ENCODE results near the gene TACC2. TPM values are rescaled to one million over a fixed set of nuclear protein-coding genes. Genes with fewer than 3 reads are reported as not detected.

The TACC2 gene, protein sequence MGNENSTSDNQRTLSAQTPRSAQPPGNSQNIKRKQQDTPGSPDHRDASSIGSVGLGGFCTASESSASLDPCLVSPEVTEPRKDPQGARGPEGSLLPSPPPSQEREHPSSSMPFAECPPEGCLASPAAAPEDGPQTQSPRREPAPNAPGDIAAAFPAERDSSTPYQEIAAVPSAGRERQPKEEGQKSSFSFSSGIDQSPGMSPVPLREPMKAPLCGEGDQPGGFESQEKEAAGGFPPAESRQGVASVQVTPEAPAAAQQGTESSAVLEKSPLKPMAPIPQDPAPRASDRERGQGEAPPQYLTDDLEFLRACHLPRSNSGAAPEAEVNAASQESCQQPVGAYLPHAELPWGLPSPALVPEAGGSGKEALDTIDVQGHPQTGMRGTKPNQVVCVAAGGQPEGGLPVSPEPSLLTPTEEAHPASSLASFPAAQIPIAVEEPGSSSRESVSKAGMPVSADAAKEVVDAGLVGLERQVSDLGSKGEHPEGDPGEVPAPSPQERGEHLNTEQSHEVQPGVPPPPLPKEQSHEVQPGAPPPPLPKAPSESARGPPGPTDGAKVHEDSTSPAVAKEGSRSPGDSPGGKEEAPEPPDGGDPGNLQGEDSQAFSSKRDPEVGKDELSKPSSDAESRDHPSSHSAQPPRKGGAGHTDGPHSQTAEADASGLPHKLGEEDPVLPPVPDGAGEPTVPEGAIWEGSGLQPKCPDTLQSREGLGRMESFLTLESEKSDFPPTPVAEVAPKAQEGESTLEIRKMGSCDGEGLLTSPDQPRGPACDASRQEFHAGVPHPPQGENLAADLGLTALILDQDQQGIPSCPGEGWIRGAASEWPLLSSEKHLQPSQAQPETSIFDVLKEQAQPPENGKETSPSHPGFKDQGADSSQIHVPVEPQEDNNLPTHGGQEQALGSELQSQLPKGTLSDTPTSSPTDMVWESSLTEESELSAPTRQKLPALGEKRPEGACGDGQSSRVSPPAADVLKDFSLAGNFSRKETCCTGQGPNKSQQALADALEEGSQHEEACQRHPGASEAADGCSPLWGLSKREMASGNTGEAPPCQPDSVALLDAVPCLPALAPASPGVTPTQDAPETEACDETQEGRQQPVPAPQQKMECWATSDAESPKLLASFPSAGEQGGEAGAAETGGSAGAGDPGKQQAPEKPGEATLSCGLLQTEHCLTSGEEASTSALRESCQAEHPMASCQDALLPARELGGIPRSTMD (N-terminal part only)
- polyA plus RNA-seq, result 10 to 100 TPM; 28.6 to 99.5 (median 77.2) TPM
- long read RNA-seq, donor 1, partial matches to known transcripts, result 25 of 45 reads
- long read RNA-seq, donor 1, other reads (novel, unspliced or antisense), result 11 of 45 reads
- long read RNA-seq, donor 2, partial matches to known transcripts, result 6 of 10 reads
- long read RNA-seq, donor 2, other reads (novel, unspliced or antisense), result 0 of 10 reads
- long read RNA-seq, donor 3, transcript TACC2-213 (4 exons, 3,109 nt), result major isoform, 5 of 25 reads
- long read RNA-seq, donor 3, partial matches to known transcripts, result 20 of 25 reads
- long read RNA-seq, donor 3, other reads (novel, unspliced or antisense), result 0 of 25 reads
- long read RNA-seq, donor 4, result 0 reads
- long read RNA-seq, donor 5, partial matches to known transcripts, result 0 of 1 reads
- long read RNA-seq, donor 5, other reads (novel, unspliced or antisense), result 0 of 1 reads
- long read RNA-seq, donor 6, partial matches to known transcripts, result 19 of 25 reads
- long read RNA-seq, donor 6, other reads (novel, unspliced or antisense), result 0 of 25 reads
- long read RNA-seq, donor 7, result 0 reads
- long read RNA-seq, donor 8, result 0 reads
- long read RNA-seq, donor 9, partial matches to known transcripts, result 0 of 3 reads
- long read RNA-seq, donor 9, other reads (novel, unspliced or antisense), result 0 of 3 reads
- long read RNA-seq, donor 10, partial matches to known transcripts, result 28 of 32 reads
- long read RNA-seq, donor 10, other reads (novel, unspliced or antisense), result 0 of 32 reads

- peaks cover 2 to 24% of the 10 kb centered on the region in 2 donors for H3K9me3 ChIP-seq (ENCODE audit: control insufficient read depth in 2 of 2, insufficient read depth in 1 of 2, low read depth in 1 of 2, low read length in 1 of 2)
- WGBS, 3 donors, result 80 to 87% (median 83%) methylated on average over 15 of the region's 15 CpGs
- peak within 1 kb of the TSS in 1 of 3 donors; percentile 38 for H3K4me3 ChIP-seq (ENCODE audit: low read depth in 1 of 3, low read length in 3 of 3)
- no peak for FAIRE-seq
- DNase-seq, result no peak
- no peaks in the 10 kb centered on the region for H3K27me3 ChIP-seq (ENCODE audit: control insufficient read depth in 3 of 3, insufficient read depth in 3 of 3, low read length in 3 of 3)
- peaks cover 0 to 15% (median 0%) of the 10 kb centered on the region in 3 donors for H3K4me1 ChIP-seq (ENCODE audit: control insufficient read depth in 3 of 3, insufficient read depth in 2 of 3, low read depth in 1 of 3, low read length in 2 of 3)
- no peak within 1 kb of the TSS for H3K27ac ChIP-seq (ENCODE audit: low read depth in 1 of 3, low read length in 2 of 3)
- no peaks in the 10 kb centered on the region for H3K36me3 ChIP-seq (ENCODE audit: control insufficient read depth in 3 of 3, insufficient read depth in 2 of 3, low read depth in 1 of 3, low read length in 3 of 3)
Measured at GRCh38 chr10:121988361-121989324, at the start of gene TACC2. Gene TACC2, plus strand, starts transcription at chr10:121989163. Its CDS starts 32,819 bp downstream, at chr10:122021982.

DNA sequence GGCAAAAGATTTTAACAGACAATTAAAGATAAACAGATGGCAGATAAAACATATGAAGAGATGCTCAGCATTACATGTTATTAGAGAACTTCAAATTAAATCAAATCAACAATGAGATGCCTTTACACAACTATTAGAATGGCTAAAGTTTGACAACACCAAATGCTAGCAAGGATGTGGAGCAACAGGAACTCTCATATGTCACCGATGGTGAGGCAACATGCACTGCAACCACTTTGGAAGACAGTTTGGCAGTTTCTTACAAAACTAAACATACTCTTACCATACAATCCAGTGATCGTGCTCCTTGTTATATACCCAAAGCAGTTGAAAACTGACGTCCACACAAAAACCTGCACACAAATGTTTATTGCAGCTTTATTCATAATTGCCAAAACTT, 47.4 kb upstream of the TACC2 start:
- Histone ChIP-seq H3K4me1 (ENCODE audit: control insufficient read depth in 3 of 3, insufficient read depth in 2 of 3, low read depth in 1 of 3, low read length in 2 of 3) (peaks cover 0 to 6% (median 0%) of the 10 kb centered on the region in 3 donors), H3K27ac (ENCODE audit: low read depth in 1 of 3, low read length in 2 of 3) (no peak overlapping the region), H3K27me3 (ENCODE audit: control insufficient read depth in 3 of 3, insufficient read depth in 3 of 3, low read length in 3 of 3) (no peaks in the 10 kb centered on the region), H3K36me3 (ENCODE audit: control insufficient read depth in 3 of 3, insufficient read depth in 2 of 3, low read depth in 1 of 3, low read length in 3 of 3) (no peaks in the 10 kb centered on the region), H3K9me3 (ENCODE audit: control insufficient read depth in 2 of 2, insufficient read depth in 1 of 2, low read depth in 1 of 2, low read length in 1 of 2) (no peaks in the 10 kb centered on the region), H3K4me3 (ENCODE audit: low read depth in 1 of 3, low read length in 3 of 3) (no peak overlapping the region)
- WGBS, 3 donors, result 72 to 91% (median 78%) methylated on average over 3 of the region's 3 CpGs
- FAIRE-seq (no peak), DNase-seq (no peak)

DNA sequence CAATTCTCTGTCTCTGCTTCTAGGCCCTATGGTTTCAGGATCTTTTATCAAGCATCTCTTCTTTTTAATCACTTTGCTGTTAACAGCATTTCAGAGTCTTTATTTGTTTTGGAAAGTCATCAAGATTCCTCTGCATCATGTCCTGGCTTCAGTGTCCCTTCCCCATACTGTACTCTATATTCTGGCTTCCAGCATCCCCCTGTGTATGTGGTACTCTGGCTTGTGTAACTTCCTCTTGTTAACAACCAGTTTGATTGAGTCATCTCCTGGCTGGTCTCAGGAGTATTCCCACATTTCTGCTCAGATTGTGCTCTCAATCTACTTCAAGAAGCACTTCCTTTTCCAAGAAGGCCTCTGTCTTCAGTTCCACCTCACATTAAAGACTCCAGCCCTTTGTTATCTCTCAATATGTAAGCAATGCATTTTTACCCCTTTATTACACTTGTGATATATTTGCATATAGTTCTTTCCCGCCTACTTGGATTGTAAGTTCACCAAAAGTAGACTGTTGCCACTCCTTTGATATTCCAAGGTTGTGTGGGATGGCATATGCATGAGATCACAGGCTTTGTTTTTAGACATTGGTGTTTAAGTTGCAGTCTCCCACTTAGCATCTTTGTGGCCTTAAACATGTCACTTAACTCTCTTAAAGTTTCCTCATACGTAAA, 46.1 kb upstream of the TACC2 start:
- WGBS, 3 donors, result 55 to 56% (median 56%) methylated on average over 2 of the region's 2 CpGs

GRCh38 chr10:121947343-121948330, 41.3 kb upstream of the TACC2 start:
- FAIRE-seq, result no peak
- DNase-seq, result peak in 1 of 2 donors; percentile 20
- 65 to 82% (median 76%) methylated on average over 7 of the region's 7 CpGs for WGBS, 3 donors

More for the DNA sequence above, 46.1 kb upstream of the TACC2 start:
- Histone ChIP-seq H3K27ac (ENCODE audit: low read depth in 1 of 3, low read length in 2 of 3) (peak overlapping the region in 1 of 3 donors; percentile 34), H3K36me3 (ENCODE audit: control insufficient read depth in 3 of 3, insufficient read depth in 2 of 3, low read depth in 1 of 3, low read length in 3 of 3) (no peaks in the 10 kb centered on the region), H3K4me3 (ENCODE audit: low read depth in 1 of 3, low read length in 3 of 3) (no peak overlapping the region), H3K4me1 (ENCODE audit: control insufficient read depth in 3 of 3, insufficient read depth in 2 of 3, low read depth in 1 of 3, low read length in 2 of 3) (peaks cover 0 to 4% (median 0%) of the 10 kb centered on the region in 3 donors), H3K9me3 (ENCODE audit: control insufficient read depth in 2 of 2, insufficient read depth in 1 of 2, low read depth in 1 of 2, low read length in 1 of 2) (no peaks in the 10 kb centered on the region), H3K27me3 (ENCODE audit: control insufficient read depth in 3 of 3, insufficient read depth in 3 of 3, low read length in 3 of 3) (no peaks in the 10 kb centered on the region)
- FAIRE-seq (no peak), DNase-seq (peak; percentile 19 to 42)

DNA sequence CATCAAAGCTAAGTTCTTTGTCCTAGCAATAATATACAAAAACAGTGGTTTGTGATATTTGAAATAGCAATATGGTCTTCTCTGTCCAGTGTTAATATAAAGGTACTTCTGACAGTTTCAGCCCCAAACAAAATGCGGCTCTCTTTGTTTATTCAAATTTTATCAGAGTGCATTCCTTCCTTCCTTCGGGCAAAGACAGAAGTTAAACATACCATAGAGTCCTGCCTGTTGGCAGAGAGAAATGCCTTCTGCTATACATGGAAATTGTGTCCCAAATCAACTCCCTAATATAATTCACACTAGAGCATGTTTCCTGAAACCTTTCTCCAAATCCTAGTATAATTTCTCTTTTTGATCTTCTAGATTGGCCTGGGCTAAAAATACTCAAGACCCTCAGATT, 39.9 kb upstream of the TACC2 start:
- WGBS, 3 donors, result 28 to 36% (median 33%) methylated on average over 2 of the region's 2 CpGs
- Histone ChIP-seq H3K27me3 (ENCODE audit: control insufficient read depth in 3 of 3, insufficient read depth in 3 of 3, low read length in 3 of 3) (no peaks in the 10 kb centered on the region), H3K36me3 (ENCODE audit: control insufficient read depth in 3 of 3, insufficient read depth in 2 of 3, low read depth in 1 of 3, low read length in 3 of 3) (no peaks in the 10 kb centered on the region), H3K27ac (ENCODE audit: low read depth in 1 of 3, low read length in 2 of 3) (no peak overlapping the region), H3K4me3 (ENCODE audit: low read depth in 1 of 3, low read length in 3 of 3) (no peak overlapping the region), H3K9me3 (ENCODE audit: control insufficient read depth in 2 of 2, insufficient read depth in 1 of 2, low read depth in 1 of 2, low read length in 1 of 2) (no peaks in the 10 kb centered on the region), H3K4me1 (ENCODE audit: control insufficient read depth in 3 of 3, insufficient read depth in 2 of 3, low read depth in 1 of 3, low read length in 2 of 3) (peaks cover 0 to 2% (median 0%) of the 10 kb centered on the region in 3 donors)
- no peak for DNase-seq
- no peak for FAIRE-seq

More at GRCh38 chr10:121947343-121948330, 41.3 kb upstream of the TACC2 start:
- peaks cover 0 to 7% (median 0%) of the 10 kb centered on the region in 3 donors for H3K4me1 ChIP-seq (ENCODE audit: control insufficient read depth in 3 of 3, insufficient read depth in 2 of 3, low read depth in 1 of 3, low read length in 2 of 3)
- H3K36me3 ChIP-seq (ENCODE audit: control insufficient read depth in 3 of 3, insufficient read depth in 2 of 3, low read depth in 1 of 3, low read length in 3 of 3), result no peaks in the 10 kb centered on the region
- no peaks in the 10 kb centered on the region for H3K9me3 ChIP-seq (ENCODE audit: control insufficient read depth in 2 of 2, insufficient read depth in 1 of 2, low read depth in 1 of 2, low read length in 1 of 2)
- H3K4me3 ChIP-seq (ENCODE audit: low read depth in 1 of 3, low read length in 3 of 3), result no peak overlapping the region
- no peaks in the 10 kb centered on the region for H3K27me3 ChIP-seq (ENCODE audit: control insufficient read depth in 3 of 3, insufficient read depth in 3 of 3, low read length in 3 of 3)
- H3K27ac ChIP-seq (ENCODE audit: low read depth in 1 of 3, low read length in 2 of 3), result no peak overlapping the region

DNA sequence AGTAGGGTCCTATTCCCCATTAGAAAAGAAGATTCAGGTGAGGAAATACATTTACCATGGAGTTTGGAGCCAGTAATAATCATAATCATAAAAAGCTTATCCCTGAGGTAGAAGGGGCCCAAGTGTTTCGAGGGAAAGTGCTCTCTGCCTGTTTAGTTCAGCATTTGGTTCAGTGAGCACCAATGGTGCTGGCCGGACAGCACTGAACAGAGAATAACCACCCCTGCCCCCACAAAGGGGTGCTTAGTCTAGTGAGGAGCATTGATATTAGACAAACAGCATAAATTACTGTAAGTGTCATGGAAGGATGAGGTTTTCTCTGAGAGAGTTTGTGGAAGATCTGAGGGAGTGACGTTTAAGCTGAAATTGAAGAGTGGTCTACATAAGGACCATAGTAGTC, 39.5 kb upstream of the TACC2 start:
- H3K9me3 ChIP-seq (ENCODE audit: control insufficient read depth in 2 of 2, insufficient read depth in 1 of 2, low read depth in 1 of 2, low read length in 1 of 2), result no peaks in the 10 kb centered on the region
- H3K27me3 ChIP-seq (ENCODE audit: control insufficient read depth in 3 of 3, insufficient read depth in 3 of 3, low read length in 3 of 3), result no peaks in the 10 kb centered on the region
- peaks cover 0 to 2% (median 0%) of the 10 kb centered on the region in 3 donors for H3K4me1 ChIP-seq (ENCODE audit: control insufficient read depth in 3 of 3, insufficient read depth in 2 of 3, low read depth in 1 of 3, low read length in 2 of 3)
- peaks cover 0 to 4% (median 0%) of the 10 kb centered on the region in 3 donors for H3K36me3 ChIP-seq (ENCODE audit: control insufficient read depth in 3 of 3, insufficient read depth in 2 of 3, low read depth in 1 of 3, low read length in 3 of 3)
- 63 to 69% (median 68%) methylated on average over 3 of the region's 3 CpGs for WGBS, 3 donors
- no peak overlapping the region for H3K27ac ChIP-seq (ENCODE audit: low read depth in 1 of 3, low read length in 2 of 3)
- H3K4me3 ChIP-seq (ENCODE audit: low read depth in 1 of 3, low read length in 3 of 3), result no peak overlapping the region
- no peak for FAIRE-seq
- DNase-seq, result peak in 1 of 2 donors; percentile 48

Data from small intestine (tissue), 16 donors.